Right atrium auricular region (tissue), 2 donors: ENCODE results near the gene GBE1. TPM values are rescaled to one million over a fixed set of nuclear protein-coding genes. Genes with fewer than 3 reads are reported as not detected.

Experiments used
- DNase-seq: peaks from one replicate; pipeline ENCODE4 v3.0.0-alpha.2; 2019; ENCODE audit warnings: low spot score
- H3K27ac ChIP-seq, 2 donors: fragments of 200-600 bp; sonication (generic); 1 replicate in 1 of 2; 2 replicates in 1 of 2; pipeline ENCODE4 v1.5.1; 2016 to 2019
- H3K27me3 ChIP-seq, 2 donors: fragments of 200-600 bp; sonication (generic); one replicate each; pipeline versions ENCODE4 v1.5.1 to v1.6.0; 2017 to 2019
- H3K36me3 ChIP-seq: fragments of 200-600 bp; sonication (generic); one replicate; pipeline ENCODE4 v1.5.1; 2016
- H3K4me1 ChIP-seq, 2 donors: fragments of 200-600 bp; sonication (generic); one replicate each; pipeline versions ENCODE4 v1.5.1 to v1.6.0; 2017 to 2019
- H3K4me3 ChIP-seq, 2 donors: fragments of 200-600 bp; sonication (generic); 1 replicate in 1 of 2; 2 replicates in 1 of 2; pipeline ENCODE4 v1.5.1; 2017 to 2019; ENCODE audit warnings: mild to moderate bottlenecking in 1 of 2, moderate library complexity in 1 of 2
- H3K9me3 ChIP-seq, 2 donors: fragments of 200-600 bp; sonication (generic); one replicate each; pipeline ENCODE4 v1.5.1; 2019
- total RNA-seq, 2 donors: library from RNA; depleted of rRNA; stranded (reverse); fragments of >200 nt; gene quantifications; one replicate each; pipeline ENCODE4 v1.1.0, GENCODE V29; 2016
- TF ChIP-seq, protein P1 (sequence below), 2 donors: fragments of 200-600 bp; sonication (generic); IDR thresholded peaks; one replicate each; pipeline ENCODE4 v1.5.1; 2019; ENCODE audit warnings: antibody characterized with exemption in 2 of 2

Gene GBE1
- total RNA-seq, 2 donors from 2014 or later: 52.5 to 72.6 TPM

DNA sequence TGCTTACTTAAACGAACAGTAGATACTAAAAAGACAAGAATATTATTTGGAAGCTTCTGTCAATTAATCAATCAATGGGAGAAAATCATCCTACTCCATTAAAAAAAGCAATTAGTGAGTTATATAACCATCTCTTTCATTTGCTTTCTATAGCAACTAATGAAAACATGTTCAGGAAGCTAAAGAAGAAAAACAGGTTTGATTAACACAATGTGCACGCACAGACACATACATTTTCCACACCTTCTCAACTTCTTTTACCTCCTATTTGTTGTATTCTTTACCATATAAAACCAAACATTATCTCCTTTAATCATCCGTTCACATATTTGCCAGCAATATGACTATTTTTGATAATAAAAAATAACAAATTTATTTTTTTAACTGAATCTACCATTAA is 111.3 kb downstream of the GBE1 start:
- Histone ChIP-seq H3K4me1 (peaks cover 0 to 2% of the 10 kb centered on the region in 2 donors), H3K9me3 (no peaks in the 10 kb centered on the region), H3K4me3 (no peak overlapping the region), H3K27me3 (no peaks in the 10 kb centered on the region), H3K36me3 (no peaks in the 10 kb centered on the region), H3K27ac (no peak overlapping the region)
- DNase-seq: no peak
- TF ChIP-seq, protein P1, sequence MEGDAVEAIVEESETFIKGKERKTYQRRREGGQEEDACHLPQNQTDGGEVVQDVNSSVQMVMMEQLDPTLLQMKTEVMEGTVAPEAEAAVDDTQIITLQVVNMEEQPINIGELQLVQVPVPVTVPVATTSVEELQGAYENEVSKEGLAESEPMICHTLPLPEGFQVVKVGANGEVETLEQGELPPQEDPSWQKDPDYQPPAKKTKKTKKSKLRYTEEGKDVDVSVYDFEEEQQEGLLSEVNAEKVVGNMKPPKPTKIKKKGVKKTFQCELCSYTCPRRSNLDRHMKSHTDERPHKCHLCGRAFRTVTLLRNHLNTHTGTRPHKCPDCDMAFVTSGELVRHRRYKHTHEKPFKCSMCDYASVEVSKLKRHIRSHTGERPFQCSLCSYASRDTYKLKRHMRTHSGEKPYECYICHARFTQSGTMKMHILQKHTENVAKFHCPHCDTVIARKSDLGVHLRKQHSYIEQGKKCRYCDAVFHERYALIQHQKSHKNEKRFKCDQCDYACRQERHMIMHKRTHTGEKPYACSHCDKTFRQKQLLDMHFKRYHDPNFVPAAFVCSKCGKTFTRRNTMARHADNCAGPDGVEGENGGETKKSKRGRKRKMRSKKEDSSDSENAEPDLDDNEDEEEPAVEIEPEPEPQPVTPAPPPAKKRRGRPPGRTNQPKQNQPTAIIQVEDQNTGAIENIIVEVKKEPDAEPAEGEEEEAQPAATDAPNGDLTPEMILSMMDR (IDR thresholded peaks at IDR 0.05): no peak

DNA sequence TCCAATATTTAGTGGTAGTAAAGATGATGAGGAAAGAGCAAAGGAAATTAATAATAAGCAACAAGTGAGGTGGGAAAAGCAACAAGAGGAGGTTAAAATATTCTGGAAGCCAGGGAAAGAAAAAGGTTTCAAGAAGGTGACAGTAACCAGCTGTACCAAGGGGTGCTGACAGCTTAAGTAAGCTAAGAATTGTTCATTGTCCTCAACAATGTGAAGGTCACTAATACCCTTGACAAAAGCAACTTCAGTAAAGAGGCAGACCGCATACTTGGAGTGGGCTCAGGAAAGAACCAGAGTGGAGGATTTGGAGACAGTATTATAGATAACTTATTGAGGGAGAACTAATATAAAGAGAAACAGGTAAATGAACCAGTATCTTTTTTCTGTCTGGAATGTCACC is 116.2 kb downstream of the GBE1 start:
- H3K9me3 ChIP-seq: no peaks in the 10 kb centered on the region
- no peak for DNase-seq
- no peak overlapping the region for H3K27ac ChIP-seq
- H3K27me3 ChIP-seq: no peaks in the 10 kb centered on the region
- H3K4me1 ChIP-seq: peaks cover 0 to 3% of the 10 kb centered on the region in 2 donors
- peaks cover 7% of the 10 kb centered on the region for H3K36me3 ChIP-seq
- TF ChIP-seq, protein P1 (IDR thresholded peaks at IDR 0.05): no peak
- no peak overlapping the region for H3K4me3 ChIP-seq

DNA sequence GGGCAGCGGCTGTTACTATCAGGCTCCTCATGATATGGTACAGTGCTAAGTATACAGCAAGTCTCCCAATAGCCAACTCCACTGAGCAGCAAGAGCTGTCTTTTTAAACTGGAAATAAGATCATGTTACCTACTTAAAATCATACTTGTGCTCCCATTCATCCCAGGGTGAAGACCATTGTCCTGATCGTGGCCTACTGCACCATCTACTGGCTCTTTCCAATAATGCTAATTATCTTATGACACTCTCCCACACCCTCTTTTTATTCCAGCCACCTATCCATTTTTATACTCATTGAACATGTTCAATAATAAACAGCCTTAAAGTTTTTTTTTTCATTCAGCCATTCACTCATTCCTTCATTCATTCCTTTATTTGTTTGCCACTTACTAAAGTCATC is 117.7 kb downstream of the GBE1 start:
- no peak overlapping the region for H3K27ac ChIP-seq
- peaks cover 0 to 3% of the 10 kb centered on the region in 2 donors for H3K4me1 ChIP-seq
- H3K9me3 ChIP-seq: no peaks in the 10 kb centered on the region
- TF ChIP-seq, protein P1 (IDR thresholded peaks at IDR 0.05): peak in 1 of 2 donors; percentile 54
- DNase-seq: no peak
- H3K36me3 ChIP-seq: peaks cover 7% of the 10 kb centered on the region
- H3K4me3 ChIP-seq: no peak overlapping the region
- no peaks in the 10 kb centered on the region for H3K27me3 ChIP-seq

DNA sequence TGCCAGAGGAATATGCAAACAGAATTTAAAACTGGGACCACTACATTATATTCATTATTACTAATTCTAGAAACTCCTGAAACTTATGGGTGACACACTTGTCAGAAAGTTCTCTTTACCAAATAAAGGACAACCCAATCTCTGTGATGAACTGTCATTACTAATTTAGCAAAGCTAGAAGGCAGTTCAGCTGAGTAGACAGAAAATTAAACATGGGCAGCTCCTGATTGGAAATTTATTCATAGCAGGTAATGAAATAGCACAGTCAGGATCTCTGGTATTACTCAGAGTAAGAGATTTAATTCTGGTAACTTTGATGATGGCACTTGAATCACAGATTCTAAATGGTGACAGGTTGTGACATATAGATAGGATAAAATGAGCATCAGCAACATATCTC is 123.0 kb downstream of the GBE1 start:
- TF ChIP-seq, protein P1 (IDR thresholded peaks at IDR 0.05): no peak
- Histone ChIP-seq H3K36me3 (peaks cover 3% of the 10 kb centered on the region), H3K27ac (no peak overlapping the region), H3K27me3 (no peaks in the 10 kb centered on the region), H3K4me1 (no peaks in the 10 kb centered on the region), H3K4me3 (no peak overlapping the region), H3K9me3 (no peaks in the 10 kb centered on the region)
- DNase-seq: no peak

DNA sequence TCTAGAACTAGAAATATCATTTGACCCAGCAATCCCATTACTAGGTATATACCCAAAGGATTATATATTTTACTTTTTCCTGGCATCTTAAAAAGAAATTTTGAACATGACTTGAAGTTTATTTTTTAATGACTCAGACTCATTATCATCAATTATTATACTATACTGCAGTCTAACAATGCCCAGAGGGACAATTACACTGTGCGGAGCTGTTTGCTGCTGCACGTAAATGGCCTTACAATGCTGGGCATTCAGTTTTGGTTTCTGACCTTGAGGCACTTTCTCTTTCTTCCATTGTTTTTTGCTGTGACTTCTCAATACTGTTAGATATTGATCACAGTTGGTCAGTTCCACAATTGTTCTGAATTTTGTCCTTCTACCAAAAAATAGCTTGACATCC is 128.8 kb downstream of the GBE1 start:
- H3K4me3 ChIP-seq: no peak overlapping the region
- no peaks in the 10 kb centered on the region for H3K9me3 ChIP-seq
- H3K4me1 ChIP-seq: no peaks in the 10 kb centered on the region
- H3K36me3 ChIP-seq: peaks cover 22% of the 10 kb centered on the region
- DNase-seq: no peak
- no peaks in the 10 kb centered on the region for H3K27me3 ChIP-seq
- TF ChIP-seq, protein P1 (IDR thresholded peaks at IDR 0.05): no peak
- H3K27ac ChIP-seq: no peak overlapping the region

DNA sequence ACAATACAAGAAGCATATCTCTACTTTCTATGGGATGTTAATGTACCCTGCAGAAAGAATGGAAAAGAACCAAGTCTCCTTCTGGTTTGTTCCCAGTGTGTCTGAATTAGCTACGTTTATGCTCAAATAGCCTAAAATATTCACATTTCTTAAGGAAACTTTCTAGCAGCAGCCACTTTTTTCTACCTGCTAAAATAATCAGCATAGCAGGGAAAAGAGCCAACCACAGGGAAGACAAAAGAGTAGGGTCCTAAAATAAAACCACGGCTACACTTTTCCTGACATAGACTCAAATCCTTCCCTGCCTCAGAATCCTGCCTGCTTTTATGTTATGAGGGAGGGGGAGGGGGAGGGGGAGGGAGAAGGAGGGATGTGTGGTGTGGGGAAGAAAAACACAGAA is 136.7 kb downstream of the GBE1 start:
- Histone ChIP-seq H3K36me3 (peaks cover 4% of the 10 kb centered on the region), H3K9me3 (no peaks in the 10 kb centered on the region), H3K27me3 (no peaks in the 10 kb centered on the region), H3K4me1 (no peaks in the 10 kb centered on the region), H3K4me3 (no peak overlapping the region), H3K27ac (no peak overlapping the region)
- no peak for DNase-seq
- TF ChIP-seq, protein P1 (IDR thresholded peaks at IDR 0.05): no peak
